MM.1S (cell line): ENCODE data around the gene MALL.
"Not testable (repeated sequence)": the region's sequence is repeated elsewhere in the genome, so short reads cannot be mapped to it uniquely, and the experiment has no call there.

Experiments used
- EZH2 ChIP-seq: fragments of 300-600 bp; sonication (generic); optimal IDR thresholded peaks from 2 replicates; pipeline ENCODE3; 2017; ENCODE audit warnings: low read depth, mild to moderate bottlenecking, antibody characterized with exemption, low read length, mixed read lengths
- TF ChIP-seq, protein P1 (sequence below): fragments of 300-600 bp; sonication (generic); IDR thresholded peaks from 2 replicates; pipeline ENCODE4 v1.5.1; 2016; ENCODE audit warnings: antibody characterized with exemption, low read length, mixed read lengths

DNA sequence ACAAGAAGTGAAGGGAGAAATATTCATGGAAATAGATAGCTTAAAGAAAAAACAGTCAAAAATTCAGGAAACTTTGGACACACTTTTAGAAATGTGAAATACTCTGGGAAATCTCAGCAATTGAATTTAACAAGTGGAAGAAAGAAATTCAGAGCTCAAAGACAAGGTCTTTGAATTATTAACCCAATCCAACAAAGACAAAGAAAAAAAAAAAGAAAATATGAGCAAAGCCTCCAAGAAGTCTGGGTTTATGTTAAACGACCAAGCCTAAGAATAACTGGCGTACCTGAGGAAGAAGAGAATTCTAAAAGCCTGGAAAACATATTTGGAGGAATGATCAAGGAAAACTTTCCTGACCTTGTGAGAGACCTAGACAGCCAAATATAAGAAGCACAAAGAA, 7.3 kb downstream of the MALL start:
- TF ChIP-seq, protein P1, sequence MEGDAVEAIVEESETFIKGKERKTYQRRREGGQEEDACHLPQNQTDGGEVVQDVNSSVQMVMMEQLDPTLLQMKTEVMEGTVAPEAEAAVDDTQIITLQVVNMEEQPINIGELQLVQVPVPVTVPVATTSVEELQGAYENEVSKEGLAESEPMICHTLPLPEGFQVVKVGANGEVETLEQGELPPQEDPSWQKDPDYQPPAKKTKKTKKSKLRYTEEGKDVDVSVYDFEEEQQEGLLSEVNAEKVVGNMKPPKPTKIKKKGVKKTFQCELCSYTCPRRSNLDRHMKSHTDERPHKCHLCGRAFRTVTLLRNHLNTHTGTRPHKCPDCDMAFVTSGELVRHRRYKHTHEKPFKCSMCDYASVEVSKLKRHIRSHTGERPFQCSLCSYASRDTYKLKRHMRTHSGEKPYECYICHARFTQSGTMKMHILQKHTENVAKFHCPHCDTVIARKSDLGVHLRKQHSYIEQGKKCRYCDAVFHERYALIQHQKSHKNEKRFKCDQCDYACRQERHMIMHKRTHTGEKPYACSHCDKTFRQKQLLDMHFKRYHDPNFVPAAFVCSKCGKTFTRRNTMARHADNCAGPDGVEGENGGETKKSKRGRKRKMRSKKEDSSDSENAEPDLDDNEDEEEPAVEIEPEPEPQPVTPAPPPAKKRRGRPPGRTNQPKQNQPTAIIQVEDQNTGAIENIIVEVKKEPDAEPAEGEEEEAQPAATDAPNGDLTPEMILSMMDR, result not testable (repeated sequence)
- TF ChIP-seq EZH2, result not testable (repeated sequence)
